Activated T-cell treated with anti-CD3 and anti-CD28 coated beads for 4 hours (primary cell): ENCODE measurements around the gene UBE2A.

Source experiments
- DNase-seq: peaks from one replicate; pipeline ENCODE4 v3.0.0-alpha.2; 2020

UBE2A gene

GRCh38 chrX:119614776-119615175, 40.4 kb downstream of the UBE2A start:
- DNase-seq, result no peak

- DNase-seq, result no peak
Observed at GRCh38 chrX:119617517-119618164, 43.3 kb downstream of the UBE2A start.

- DNase-seq, result no peak
Observed at GRCh38 chrX:119618439-119618838, 44.1 kb downstream of the UBE2A start.

GRCh38 chrX:119622356-119623232, 48.2 kb downstream of the UBE2A start:
- DNase-seq, result no peak

- no peak for DNase-seq
Observed at GRCh38 chrX:119624417-119624816, 50.1 kb downstream of the UBE2A start.

GRCh38 chrX:119624951-119625668, 50.7 kb downstream of the UBE2A start:
- DNase-seq, result no peak

GRCh38 chrX:119625843-119626242, 51.5 kb downstream of the UBE2A start:
- no peak for DNase-seq
